ENCODE measurements around the gene CORO1C. TPM values are rescaled to one million over a fixed set of nuclear protein-coding genes. Genes with fewer than 3 reads are reported as not detected.
"Not testable (repeated sequence)": the region's sequence is repeated elsewhere in the genome, so short reads cannot be mapped to it uniquely, and the experiment has no call there.

Gene CORO1C
- total and polyA plus RNA-seq, 4 donors = 23.2 to 58.6 (median 41.9) TPM

GRCh38 chr12:108663324-108664015, 67.8 kb downstream of the CORO1C start:
- H3K4me1 ChIP-seq (ENCODE audit: control insufficient read depth in 4 of 4, insufficient read depth in 4 of 4, low read length in 3 of 4) = peaks cover 3 to 29% (median 22%) of the 10 kb centered on the region in 4 donors
- no peaks in the 10 kb centered on the region for H3K27me3 ChIP-seq (ENCODE audit: control insufficient read depth in 4 of 4, insufficient read depth in 4 of 4, low read length in 3 of 4)
- H3K9ac ChIP-seq (ENCODE audit: low read depth in 1 of 2, low read length in 2 of 2) = no peak overlapping the region
- peak overlapping the region; percentile 88 for H3K27ac ChIP-seq (ENCODE audit: low read depth in 1 of 2, low read length in 2 of 2)
- TF ChIP-seq RXRA (IDR thresholded peaks at IDR 0.05) = no peak
- no peak for TF ChIP-seq CTCF (IDR thresholded peaks at IDR 0.05; ENCODE audit: low read depth, low read length, missing input control)
- TF ChIP-seq SP1 (IDR thresholded peaks at IDR 0.05) = no peak
- TF ChIP-seq RAD21 (IDR thresholded peaks at IDR 0.05) = no peak
- TF ChIP-seq, protein P1, sequence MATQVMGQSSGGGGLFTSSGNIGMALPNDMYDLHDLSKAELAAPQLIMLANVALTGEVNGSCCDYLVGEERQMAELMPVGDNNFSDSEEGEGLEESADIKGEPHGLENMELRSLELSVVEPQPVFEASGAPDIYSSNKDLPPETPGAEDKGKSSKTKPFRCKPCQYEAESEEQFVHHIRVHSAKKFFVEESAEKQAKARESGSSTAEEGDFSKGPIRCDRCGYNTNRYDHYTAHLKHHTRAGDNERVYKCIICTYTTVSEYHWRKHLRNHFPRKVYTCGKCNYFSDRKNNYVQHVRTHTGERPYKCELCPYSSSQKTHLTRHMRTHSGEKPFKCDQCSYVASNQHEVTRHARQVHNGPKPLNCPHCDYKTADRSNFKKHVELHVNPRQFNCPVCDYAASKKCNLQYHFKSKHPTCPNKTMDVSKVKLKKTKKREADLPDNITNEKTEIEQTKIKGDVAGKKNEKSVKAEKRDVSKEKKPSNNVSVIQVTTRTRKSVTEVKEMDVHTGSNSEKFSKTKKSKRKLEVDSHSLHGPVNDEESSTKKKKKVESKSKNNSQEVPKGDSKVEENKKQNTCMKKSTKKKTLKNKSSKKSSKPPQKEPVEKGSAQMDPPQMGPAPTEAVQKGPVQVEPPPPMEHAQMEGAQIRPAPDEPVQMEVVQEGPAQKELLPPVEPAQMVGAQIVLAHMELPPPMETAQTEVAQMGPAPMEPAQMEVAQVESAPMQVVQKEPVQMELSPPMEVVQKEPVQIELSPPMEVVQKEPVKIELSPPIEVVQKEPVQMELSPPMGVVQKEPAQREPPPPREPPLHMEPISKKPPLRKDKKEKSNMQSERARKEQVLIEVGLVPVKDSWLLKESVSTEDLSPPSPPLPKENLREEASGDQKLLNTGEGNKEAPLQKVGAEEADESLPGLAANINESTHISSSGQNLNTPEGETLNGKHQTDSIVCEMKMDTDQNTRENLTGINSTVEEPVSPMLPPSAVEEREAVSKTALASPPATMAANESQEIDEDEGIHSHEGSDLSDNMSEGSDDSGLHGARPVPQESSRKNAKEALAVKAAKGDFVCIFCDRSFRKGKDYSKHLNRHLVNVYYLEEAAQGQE (IDR thresholded peaks at IDR 0.05) = no peak
- no peak for TF ChIP-seq EGR1 (IDR thresholded peaks at IDR 0.05; ENCODE audit: low read depth in 2 of 2)
- TF ChIP-seq JUND (IDR thresholded peaks at IDR 0.05) = no peak
- no peak for TF ChIP-seq FOXA1 (IDR thresholded peaks at IDR 0.05)
- no peak for TF ChIP-seq ZBTB33 (IDR thresholded peaks at IDR 0.05)
- no peak for TF ChIP-seq FOXA2 (IDR thresholded peaks at IDR 0.05)
- no peak overlapping the region for H3K4me3 ChIP-seq (ENCODE audit: low read depth in 1 of 3, low read length in 3 of 3)
- H3K36me3 ChIP-seq (ENCODE audit: control insufficient read depth in 4 of 4, insufficient read depth in 3 of 4, low read depth in 1 of 4, low read length in 3 of 4) = peaks cover 0 to 6% (median 1%) of the 10 kb centered on the region in 4 donors
- no peak for DNase-seq (ENCODE audit: low spot score)
- H3K9me3 ChIP-seq (ENCODE audit: control insufficient read depth in 4 of 4, low read length in 3 of 4) = no peaks in the 10 kb centered on the region
- 99% methylated on average over 4 of the region's 4 CpGs for WGBS

GRCh38 chr12:108658115-108658514, 73.2 kb downstream of the CORO1C start:
- not testable (repeated sequence) for DNase-seq (ENCODE audit: low spot score); H3K27me3 ChIP-seq (ENCODE audit: control insufficient read depth in 4 of 4, insufficient read depth in 4 of 4, low read length in 3 of 4); H3K4me3 ChIP-seq (ENCODE audit: low read depth in 1 of 3, low read length in 3 of 3); H3K4me1 ChIP-seq (ENCODE audit: control insufficient read depth in 4 of 4, insufficient read depth in 4 of 4, low read length in 3 of 4); H3K9me3 ChIP-seq (ENCODE audit: control insufficient read depth in 4 of 4, low read length in 3 of 4); H3K9ac ChIP-seq (ENCODE audit: low read depth in 1 of 2, low read length in 2 of 2); H3K27ac ChIP-seq (ENCODE audit: low read depth in 1 of 2, low read length in 2 of 2)
- peaks cover 0 to 21% (median 10%) of the 10 kb centered on the region in 4 donors for H3K36me3 ChIP-seq (ENCODE audit: control insufficient read depth in 4 of 4, insufficient read depth in 3 of 4, low read depth in 1 of 4, low read length in 3 of 4)
- 98% methylated on average over 4 of the region's 4 CpGs for WGBS

All from liver (tissue), 9 donors.